ENCODE results near the gene AQP2. TPM values are rescaled to one million over a fixed set of nuclear protein-coding genes. Genes with fewer than 3 reads are reported as not detected.
A peak's percentile ranks its signal among the peaks of the same experiment; 100 is the strongest.

The AQP2 gene
- total and polyA plus RNA-seq, 4 donors: not detected

DNA sequence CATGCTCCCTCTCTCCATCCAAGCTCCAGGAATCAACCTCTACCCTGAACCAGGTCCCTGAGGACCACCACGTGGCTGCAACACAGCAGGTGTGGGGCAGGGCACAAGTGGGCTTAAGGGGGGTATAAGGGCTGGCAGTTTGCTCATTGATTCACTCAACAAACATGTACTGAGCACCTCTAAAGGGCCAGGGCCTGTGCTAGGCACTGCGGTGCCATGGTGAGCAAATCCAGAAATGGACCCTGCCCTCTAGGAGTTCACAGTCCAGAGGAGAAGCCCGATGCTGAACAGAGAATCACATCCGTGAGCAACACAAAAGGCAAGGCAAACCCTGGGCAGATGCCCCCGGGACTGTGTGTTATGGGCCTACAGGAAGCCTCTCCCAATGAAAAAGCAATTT is 6.5 kb upstream of the AQP2 start:
- no peak overlapping the region for H3K9ac ChIP-seq (ENCODE audit: low read depth in 1 of 2, low read length in 2 of 2)
- TF ChIP-seq FOXA1 (IDR thresholded peaks at IDR 0.05): no peak
- TF ChIP-seq GABPA (IDR thresholded peaks at IDR 0.05 in 1 of 2, conservative IDR thresholded peaks at IDR 0.05 in 1 of 2): no peak
- TF ChIP-seq HNF4G (IDR thresholded peaks at IDR 0.05): no peak
- no peak for TF ChIP-seq NR2F2 (IDR thresholded peaks at IDR 0.05)
- TF ChIP-seq RAD21 (IDR thresholded peaks at IDR 0.05): no peak
- TF ChIP-seq HNF4A (conservative IDR thresholded peaks at IDR 0.05): peak; percentile 34 to 48
- H3K27ac ChIP-seq (ENCODE audit: low read depth in 1 of 2, low read length in 2 of 2): no peak overlapping the region
- H3K4me3 ChIP-seq (ENCODE audit: low read depth in 1 of 3, low read length in 3 of 3): no peak overlapping the region
- peaks cover 0 to 3% (median 0%) of the 10 kb centered on the region in 4 donors for H3K4me1 ChIP-seq (ENCODE audit: control insufficient read depth in 4 of 4, insufficient read depth in 4 of 4, low read length in 3 of 4)
- H3K36me3 ChIP-seq (ENCODE audit: control insufficient read depth in 4 of 4, insufficient read depth in 3 of 4, low read depth in 1 of 4, low read length in 3 of 4): no peaks in the 10 kb centered on the region
- WGBS: 68% methylated on average over 5 of the region's 5 CpGs
- DNase-seq (ENCODE audit: low spot score): no peak
- no peaks in the 10 kb centered on the region for H3K9me3 ChIP-seq (ENCODE audit: control insufficient read depth in 4 of 4, low read length in 3 of 4)
- H3K27me3 ChIP-seq (ENCODE audit: control insufficient read depth in 4 of 4, insufficient read depth in 4 of 4, low read length in 3 of 4): no peaks in the 10 kb centered on the region

GRCh38 chr12:49944718-49945117 is 5.8 kb upstream of the AQP2 start:
- H3K4me3 ChIP-seq (ENCODE audit: low read depth in 1 of 3, low read length in 3 of 3): no peak overlapping the region
- DNase-seq (ENCODE audit: low spot score): no peak
- H3K9ac ChIP-seq (ENCODE audit: low read depth in 1 of 2, low read length in 2 of 2): no peak overlapping the region
- no peaks in the 10 kb centered on the region for H3K9me3 ChIP-seq (ENCODE audit: control insufficient read depth in 4 of 4, low read length in 3 of 4)
- H3K4me1 ChIP-seq (ENCODE audit: control insufficient read depth in 4 of 4, insufficient read depth in 4 of 4, low read length in 3 of 4): peaks cover 0 to 3% (median 0%) of the 10 kb centered on the region in 4 donors
- H3K27ac ChIP-seq (ENCODE audit: low read depth in 1 of 2, low read length in 2 of 2): no peak overlapping the region
- no peaks in the 10 kb centered on the region for H3K36me3 ChIP-seq (ENCODE audit: control insufficient read depth in 4 of 4, insufficient read depth in 3 of 4, low read depth in 1 of 4, low read length in 3 of 4)
- no peaks in the 10 kb centered on the region for H3K27me3 ChIP-seq (ENCODE audit: control insufficient read depth in 4 of 4, insufficient read depth in 4 of 4, low read length in 3 of 4)
- 94% methylated on average over 3 of the region's 3 CpGs for WGBS
- TF ChIP-seq NR2F2 (IDR thresholded peaks at IDR 0.05) (no peak), YY1 (IDR thresholded peaks at IDR 0.05) (no peak), EGR1 (IDR thresholded peaks at IDR 0.05; ENCODE audit: low read depth in 2 of 2) (no peak), JUND (IDR thresholded peaks at IDR 0.05) (no peak), RXRA (IDR thresholded peaks at IDR 0.05) (no peak), HNF4G (IDR thresholded peaks at IDR 0.05) (no peak), FOXA2 (IDR thresholded peaks at IDR 0.05) (no peak), TAF1 (conservative IDR thresholded peaks at IDR 0.05) (no peak), SP1 (IDR thresholded peaks at IDR 0.05) (no peak), FOXA1 (IDR thresholded peaks at IDR 0.05) (no peak), RAD21 (IDR thresholded peaks at IDR 0.05) (no peak)
- TF ChIP-seq, protein P1, sequence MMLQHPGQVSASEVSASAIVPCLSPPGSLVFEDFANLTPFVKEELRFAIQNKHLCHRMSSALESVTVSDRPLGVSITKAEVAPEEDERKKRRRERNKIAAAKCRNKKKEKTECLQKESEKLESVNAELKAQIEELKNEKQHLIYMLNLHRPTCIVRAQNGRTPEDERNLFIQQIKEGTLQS (IDR thresholded peaks at IDR 0.05): no peak
- TF ChIP-seq, protein P2, sequence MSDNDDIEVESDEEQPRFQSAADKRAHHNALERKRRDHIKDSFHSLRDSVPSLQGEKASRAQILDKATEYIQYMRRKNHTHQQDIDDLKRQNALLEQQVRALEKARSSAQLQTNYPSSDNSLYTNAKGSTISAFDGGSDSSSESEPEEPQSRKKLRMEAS (IDR thresholded peaks at IDR 0.05): no peak

GRCh38 chr12:49945394-49946080 is 5.0 kb upstream of the AQP2 start:
- TF ChIP-seq GABPA (IDR thresholded peaks at IDR 0.05 in 1 of 2, conservative IDR thresholded peaks at IDR 0.05 in 1 of 2): no peak
- TF ChIP-seq FOXA2 (IDR thresholded peaks at IDR 0.05): no peak
- TF ChIP-seq RAD21 (IDR thresholded peaks at IDR 0.05): peak; percentile 64 to 83
- no peak for TF ChIP-seq YY1 (IDR thresholded peaks at IDR 0.05)
- TF ChIP-seq TAF1 (conservative IDR thresholded peaks at IDR 0.05): no peak
- TF ChIP-seq, protein P2 (IDR thresholded peaks at IDR 0.05): no peak
- TF ChIP-seq CTCF (IDR thresholded peaks at IDR 0.05; ENCODE audit: low read depth, low read length, missing input control): peak; percentile 75
- TF ChIP-seq HNF4A (conservative IDR thresholded peaks at IDR 0.05): no peak
- TF ChIP-seq NR2F2 (IDR thresholded peaks at IDR 0.05): no peak
- TF ChIP-seq SP1 (IDR thresholded peaks at IDR 0.05): peak; percentile 10
- TF ChIP-seq ZBTB33 (IDR thresholded peaks at IDR 0.05): no peak
- no peak for TF ChIP-seq REST (IDR thresholded peaks at IDR 0.05)
- TF ChIP-seq FOXA1 (IDR thresholded peaks at IDR 0.05): no peak
- TF ChIP-seq JUND (IDR thresholded peaks at IDR 0.05): peak in 1 of 2 donors; percentile 43
- peak; percentile 12 to 39 for TF ChIP-seq RXRA (IDR thresholded peaks at IDR 0.05)
- TF ChIP-seq HNF4G (IDR thresholded peaks at IDR 0.05): no peak
- Histone ChIP-seq H3K4me3 (ENCODE audit: low read depth in 1 of 3, low read length in 3 of 3) (no peak overlapping the region), H3K36me3 (ENCODE audit: control insufficient read depth in 4 of 4, insufficient read depth in 3 of 4, low read depth in 1 of 4, low read length in 3 of 4) (no peaks in the 10 kb centered on the region), H3K9me3 (ENCODE audit: control insufficient read depth in 4 of 4, low read length in 3 of 4) (no peaks in the 10 kb centered on the region), H3K4me1 (ENCODE audit: control insufficient read depth in 4 of 4, insufficient read depth in 4 of 4, low read length in 3 of 4) (peaks cover 0 to 3% (median 0%) of the 10 kb centered on the region in 4 donors), H3K27me3 (ENCODE audit: control insufficient read depth in 4 of 4, insufficient read depth in 4 of 4, low read length in 3 of 4) (no peaks in the 10 kb centered on the region), H3K27ac (ENCODE audit: low read depth in 1 of 2, low read length in 2 of 2) (no peak overlapping the region), H3K9ac (ENCODE audit: low read depth in 1 of 2, low read length in 2 of 2) (no peak overlapping the region)
- WGBS: 18% methylated on average over 28 of the region's 28 CpGs
- DNase-seq (ENCODE audit: low spot score): peak; percentile 89

All from liver (tissue), 9 donors.